GM18505 (cell line): ENCODE results near the gene NDUFA13.

Experiments
- ATAC-seq: cut with Tn5 transposase; IDR thresholded peaks from one replicate; pipeline ENCODE4 v1.9.1; 2021; ENCODE audit not compliant: unreplicated experiment
- POLR2A ChIP-seq: IDR thresholded peaks from 4 replicates; pipeline ENCODE4 v1.6.1; 2011; ENCODE audit warnings: borderline replicate concordance; ENCODE audit not compliant: insufficient read depth, insufficient read length; ENCODE audit errors: extremely low read depth

NDUFA13 gene

GRCh38 chr19:19493841-19494546 is 22.0 kb upstream of the NDUFA13 start:
- TF ChIP-seq POLR2A, result no peak
- ATAC-seq, result no peak

DNA sequence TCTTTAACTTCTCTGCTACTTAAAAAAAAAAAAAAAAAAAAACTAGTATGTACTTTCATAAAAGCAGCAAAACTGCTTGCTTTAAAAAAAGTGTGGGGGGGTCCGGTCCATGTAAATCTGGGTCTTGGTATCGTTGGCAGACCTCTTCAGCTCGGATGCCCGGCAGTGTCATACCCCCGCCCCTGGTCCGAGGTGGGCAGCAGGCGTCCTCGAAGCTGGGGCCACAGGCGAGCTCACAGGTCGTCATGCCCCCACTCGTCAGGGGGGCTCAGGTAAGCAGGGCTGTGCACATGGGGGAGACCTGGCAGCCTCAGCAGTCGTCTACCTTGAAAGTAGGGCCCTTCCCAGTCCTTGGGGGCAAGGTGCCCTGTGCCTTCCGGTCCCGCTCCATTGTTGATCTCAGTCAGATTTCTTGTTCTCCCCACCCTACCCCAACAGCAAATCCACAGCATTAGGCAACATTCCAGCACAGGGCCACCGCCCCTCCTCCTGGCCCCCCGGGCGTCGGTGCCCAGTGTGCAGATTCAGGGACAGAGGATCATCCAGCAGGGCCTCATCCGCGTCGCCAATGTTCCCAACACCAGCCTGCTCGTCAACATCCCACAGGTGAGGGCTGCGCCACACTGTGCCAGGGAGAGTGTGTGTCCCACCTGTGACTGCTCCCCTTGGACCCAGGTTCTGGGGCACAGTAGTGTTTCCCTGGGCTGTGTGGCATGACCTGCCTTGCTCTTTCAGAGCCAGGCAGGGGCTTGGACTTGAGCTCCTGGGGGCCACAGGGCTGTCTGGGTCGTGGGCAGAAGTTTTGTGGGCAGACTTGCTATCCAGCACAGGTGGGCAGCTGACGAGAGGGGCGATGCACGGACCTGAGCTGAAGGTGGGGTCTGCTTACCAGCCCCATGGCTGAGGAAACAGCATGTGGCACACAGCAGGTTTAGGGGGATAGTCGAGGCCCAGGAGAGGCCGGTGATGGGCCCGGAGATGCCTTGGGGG is 20.1 kb upstream of the NDUFA13 start:
- no peak for TF ChIP-seq POLR2A
- ATAC-seq, result no peak

- no peak for TF ChIP-seq POLR2A
- no peak for ATAC-seq
Observed at GRCh38 chr19:19498255-19498991, 17.6 kb upstream of the NDUFA13 start.

DNA sequence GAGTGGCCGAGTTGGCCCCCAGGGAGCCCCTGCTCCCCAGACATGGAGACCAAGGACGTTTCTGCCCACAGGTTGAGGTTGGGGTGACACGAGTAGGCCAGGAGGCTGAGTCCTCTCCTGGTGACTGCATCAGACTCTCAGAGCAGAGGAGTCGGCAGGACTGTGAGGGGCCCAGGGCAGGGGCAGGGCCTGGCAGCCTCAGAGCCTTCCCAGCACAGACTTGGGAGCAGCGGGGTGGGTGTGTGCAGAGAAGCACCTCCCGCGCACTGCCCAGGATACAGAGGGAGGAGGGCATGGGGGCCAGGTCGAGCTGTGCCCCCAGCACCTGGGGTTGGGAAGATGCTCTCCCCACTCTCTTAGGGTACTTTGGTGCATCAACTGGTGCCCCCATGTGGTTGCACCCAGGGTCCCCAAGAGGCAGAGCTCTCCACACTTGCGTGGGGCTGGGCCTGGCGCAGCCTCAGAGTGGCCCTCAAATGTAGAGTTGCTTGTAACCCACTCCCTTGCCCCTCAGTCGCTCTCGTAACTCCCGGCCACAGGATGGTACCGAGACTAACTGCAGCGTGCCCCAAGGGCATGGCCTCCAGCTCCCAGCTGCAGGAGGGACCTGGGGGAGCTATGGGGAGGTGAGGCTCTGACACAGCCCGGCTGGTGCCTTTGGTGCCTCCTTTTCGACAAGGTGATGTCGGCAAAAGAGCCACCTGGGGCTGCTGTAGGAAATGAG is 16.6 kb upstream of the NDUFA13 start:
- no peak for TF ChIP-seq POLR2A
- ATAC-seq, result no peak

- TF ChIP-seq POLR2A, result no peak
- ATAC-seq, result no peak
Observed at GRCh38 chr19:19500975-19501644, 14.9 kb upstream of the NDUFA13 start.

GRCh38 chr19:19501798-19502197 is 14.2 kb upstream of the NDUFA13 start:
- no peak for ATAC-seq

GRCh38 chr19:19502281-19502680 is 13.7 kb upstream of the NDUFA13 start:
- TF ChIP-seq POLR2A, result no peak
- ATAC-seq, result no peak

More at GRCh38 chr19:19501798-19502197, 14.2 kb upstream of the NDUFA13 start:
- TF ChIP-seq POLR2A, result no peak

DNA sequence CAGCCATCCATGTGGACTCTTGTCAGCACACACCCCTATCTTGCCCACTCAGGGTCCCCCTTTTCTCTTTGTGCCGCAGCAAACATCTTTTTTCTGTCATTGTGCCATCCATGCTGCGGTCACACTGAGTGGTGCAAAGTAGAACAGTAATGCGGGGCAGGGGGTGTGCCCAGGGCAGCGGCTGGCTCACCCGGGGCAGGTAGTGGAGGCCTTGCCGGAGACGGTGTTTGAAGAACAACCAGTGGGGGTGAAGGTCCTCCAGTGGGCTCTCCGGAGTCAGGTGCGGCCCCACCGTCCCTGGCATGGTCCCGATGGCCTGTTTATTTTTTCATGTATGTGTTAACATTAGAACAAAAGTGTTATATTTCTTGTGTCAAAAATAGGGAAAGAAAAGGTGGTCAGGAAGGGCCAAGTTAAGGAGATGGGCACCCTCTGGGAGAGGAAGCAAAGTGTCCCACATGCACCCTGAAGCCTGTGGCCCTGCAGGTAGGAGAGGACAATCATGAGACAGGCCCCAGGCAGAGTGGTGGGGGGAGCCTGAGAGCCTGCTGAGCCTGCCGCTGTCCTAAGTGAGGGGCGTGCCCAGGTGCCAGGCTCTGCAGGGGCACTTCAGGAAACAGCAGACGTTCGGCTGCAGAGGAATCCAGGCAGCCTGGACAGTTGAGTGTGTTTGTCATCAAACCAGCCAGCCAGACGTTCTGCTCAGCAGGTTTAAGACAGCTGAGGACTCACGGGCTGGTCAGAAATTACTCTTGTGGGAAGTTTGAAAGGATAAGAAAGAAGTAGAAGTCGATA is 13.0 kb upstream of the NDUFA13 start:
- no peak for ATAC-seq
- TF ChIP-seq POLR2A, result no peak

GRCh38 chr19:19504754-19505668 is 11.0 kb upstream of the NDUFA13 start:
- TF ChIP-seq POLR2A, result no peak
- no peak for ATAC-seq

DNA sequence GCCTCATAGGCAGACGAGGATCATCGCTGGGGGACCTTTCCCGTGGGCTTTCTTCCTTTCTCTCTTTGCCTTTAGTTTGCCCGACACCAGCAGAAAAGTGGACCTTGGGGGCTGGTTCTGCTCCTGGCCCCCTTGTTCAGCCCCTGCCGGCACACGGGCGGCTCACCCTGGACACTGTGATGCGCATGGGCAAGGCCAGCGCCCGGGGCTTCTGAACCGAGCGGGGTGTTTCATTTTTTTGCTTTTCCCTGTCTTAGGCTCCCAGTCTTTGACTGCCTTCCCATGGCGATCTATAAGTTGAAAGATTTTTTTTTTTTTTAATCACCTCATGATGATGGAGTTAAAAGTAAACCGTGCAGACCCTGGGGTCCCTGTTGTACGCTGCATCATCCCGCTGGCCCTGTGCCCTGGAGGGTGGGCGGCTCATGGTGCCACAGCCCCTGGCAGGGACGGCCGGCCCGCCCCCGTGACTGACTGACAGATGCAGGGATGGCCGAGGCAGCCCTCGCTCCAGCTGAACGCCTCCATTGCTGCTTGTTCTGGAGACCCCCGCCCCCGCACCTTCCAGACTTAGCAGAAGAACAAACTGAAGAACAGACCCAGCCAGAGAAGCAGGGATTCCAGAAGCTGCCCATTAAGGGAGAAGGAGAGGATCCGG is 10.2 kb upstream of the NDUFA13 start:
- no peak for ATAC-seq

More for the DNA sequence above, 10.2 kb upstream of the NDUFA13 start:
- TF ChIP-seq POLR2A, result no peak
